ENCODE measurements around the gene MCU. TPM values are rescaled to one million over a fixed set of nuclear protein-coding genes. Genes with fewer than 3 reads are reported as not detected.

MCU gene
- total RNA-seq, 2 experiments from 2014 or later, result 9.4 to 9.9 TPM

- no TSS peak for BruUV-seq (replicated peaks)
- Histone ChIP-seq H3K4me1 (ENCODE audit: insufficient read depth, low read length, poor library complexity, severe bottlenecking) (no peaks in the 10 kb centered on the region), H3K4me2 (ENCODE audit: low read length) (no peak overlapping the region), H3K9me2 (ENCODE audit: insufficient read depth, low read length) (no peaks in the 10 kb centered on the region), H3K27ac (ENCODE audit: low read depth, low read length, poor library complexity, severe bottlenecking) (no peak overlapping the region), H3K79me2 (ENCODE audit: insufficient read depth, low read depth, low read length) (no peaks in the 10 kb centered on the region), H3K4me3 (ENCODE audit: low read depth, low read length, poor library complexity, severe bottlenecking) (no peak overlapping the region), H3K36me3 (ENCODE audit: insufficient read depth, low read length) (no peaks in the 10 kb centered on the region), H2AFZ (ENCODE audit: low read length) (no peak overlapping the region), H4K20me1 (ENCODE audit: insufficient read depth, low read length) (no peaks in the 10 kb centered on the region), H3K9me3 (ENCODE audit: low read length) (no peaks in the 10 kb centered on the region)
- DNase-seq (ENCODE audit: low spot score), result no peak
- CTCF ChIA-PET (ENCODE audit: unreplicated experiment), result no interaction called here
- TF ChIP-seq EZH2phosphoT487 (IDR thresholded peaks at IDR 0.05; ENCODE audit: borderline replicate concordance, low read depth, low read length), result no peak
- no peak for TF ChIP-seq CTCF (conservative IDR thresholded peaks at IDR 0.05; ENCODE audit: low read length)
- intact Hi-C loops (cut with micrococcal nuclease; ENCODE audit: unreplicated experiment), result no loop called here
- POLR2A ChIA-PET, result interaction anchor here (0.6 kb wide), 1 partner anchor 46 kb away, joined by 3 read pairs; no protein-coding TSS in a partner anchor
Measured at GRCh38 chr10:72649291-72649690, 42.7 kb upstream of the MCU start.

- Histone ChIP-seq H3K4me2 (ENCODE audit: low read length) (no peak overlapping the region), H3K79me2 (ENCODE audit: insufficient read depth, low read depth, low read length) (no peaks in the 10 kb centered on the region), H3K4me3 (ENCODE audit: low read depth, low read length, poor library complexity, severe bottlenecking) (no peak overlapping the region), H3K27ac (ENCODE audit: low read depth, low read length, poor library complexity, severe bottlenecking) (no peak overlapping the region), H4K20me1 (ENCODE audit: insufficient read depth, low read length) (no peaks in the 10 kb centered on the region), H2AFZ (ENCODE audit: low read length) (no peak overlapping the region), H3K4me1 (ENCODE audit: insufficient read depth, low read length, poor library complexity, severe bottlenecking) (no peaks in the 10 kb centered on the region), H3K9me3 (ENCODE audit: low read length) (no peaks in the 10 kb centered on the region), H3K36me3 (ENCODE audit: insufficient read depth, low read length) (no peaks in the 10 kb centered on the region), H3K9me2 (ENCODE audit: insufficient read depth, low read length) (no peaks in the 10 kb centered on the region)
- no peak for TF ChIP-seq EZH2phosphoT487 (IDR thresholded peaks at IDR 0.05; ENCODE audit: borderline replicate concordance, low read depth, low read length)
- TF ChIP-seq CTCF (conservative IDR thresholded peaks at IDR 0.05; ENCODE audit: low read length), result no peak
- intact Hi-C loops (cut with micrococcal nuclease; ENCODE audit: unreplicated experiment), result no loop called here
- ChIA-PET POLR2A (no interaction called here), CTCF (ENCODE audit: unreplicated experiment) (no interaction called here)
- no peak for DNase-seq (ENCODE audit: low spot score)
- BruUV-seq (replicated peaks), result no TSS peak
Measured at GRCh38 chr10:72653383-72654096, 38.4 kb upstream of the MCU start.

- Histone ChIP-seq H3K79me2 (ENCODE audit: insufficient read depth, low read depth, low read length) (no peaks in the 10 kb centered on the region), H3K4me1 (ENCODE audit: insufficient read depth, low read length, poor library complexity, severe bottlenecking) (no peaks in the 10 kb centered on the region), H3K4me3 (ENCODE audit: low read depth, low read length, poor library complexity, severe bottlenecking) (no peak overlapping the region), H4K20me1 (ENCODE audit: insufficient read depth, low read length) (no peaks in the 10 kb centered on the region), H2AFZ (ENCODE audit: low read length) (no peak overlapping the region), H3K4me2 (ENCODE audit: low read length) (no peak overlapping the region), H3K9me3 (ENCODE audit: low read length) (no peaks in the 10 kb centered on the region), H3K36me3 (ENCODE audit: insufficient read depth, low read length) (no peaks in the 10 kb centered on the region), H3K27ac (ENCODE audit: low read depth, low read length, poor library complexity, severe bottlenecking) (no peak overlapping the region), H3K9me2 (ENCODE audit: insufficient read depth, low read length) (no peaks in the 10 kb centered on the region)
- CTCF ChIA-PET (ENCODE audit: unreplicated experiment), result no interaction called here
- TF ChIP-seq CTCF (conservative IDR thresholded peaks at IDR 0.05; ENCODE audit: low read length) (no peak), EZH2phosphoT487 (IDR thresholded peaks at IDR 0.05; ENCODE audit: borderline replicate concordance, low read depth, low read length) (no peak)
- DNase-seq (ENCODE audit: low spot score), result no peak
- POLR2A ChIA-PET, result no interaction called here
- no TSS peak for BruUV-seq (replicated peaks)
- intact Hi-C loops (cut with micrococcal nuclease; ENCODE audit: unreplicated experiment), result no loop called here
Measured at GRCh38 chr10:72654720-72655119, 37.2 kb upstream of the MCU start.
